Endothelial cell of umbilical vein (primary cell): Measurements from ENCODE around the gene APBB2. TPM values are rescaled to one million over a fixed set of nuclear protein-coding genes. Genes with fewer than 3 reads are reported as not detected.
"Not testable (repeated sequence)": the region's sequence is repeated elsewhere in the genome, so short reads cannot be mapped to it uniquely, and the experiment has no call there.

ENCODE experiments used
- BruUV-seq: library from RNA; stranded (reverse); fragments of 400-500 nt; replicated peaks from 2 replicates; lab custom pipeline; 2021; lab: Mats Ljungman, UMichigan
- CTCF ChIA-PET: fragments of 300-600, 350-600 bp; sonication (Branson Sonifier 250); formaldehyde crosslinking; loops from one replicate; lab custom pipeline; 2021; ENCODE audit warnings: antibody characterized with exemption, inconsistent platforms; lab: Charles Lee
- POLR2A ChIA-PET: fragments of 300-600, 350-600 bp; sonication (Branson Sonifier 250); formaldehyde crosslinking; loops from one replicate; lab custom pipeline; 2021; ENCODE audit warnings: antibody characterized with exemption, inconsistent platforms; lab: Charles Lee
- DNase-seq: peaks from one replicate; pipeline ENCODE4 v3.0.0-alpha.2; 2011; ENCODE audit warnings: low read depth, low spot score
- FAIRE-seq: peaks from 2 replicates; lab custom pipeline; 2011; peaks lifted over from hg19 to GRCh38; lab: Jason Lieb, UNC
- H2AFZ ChIP-seq: 2 replicates; pipeline ENCODE4 v1.6.0; 2012; ENCODE audit warnings: low read depth, low read length, control low read depth, inconsistent platforms
- H3K27ac ChIP-seq: 2 replicates; pipeline ENCODE4 v1.5.1; 2011; ENCODE audit warnings: low read depth, mild to moderate bottlenecking, control low read depth, low read length, moderate library complexity; ENCODE audit not compliant: insufficient read depth
- H3K27me3 ChIP-seq, 2 experiments: 2 replicates each; pipeline versions ENCODE4 v1.6.0 to v1.6.1; 2011; ENCODE audit warnings: low read length in 2 of 2, mixed read lengths in 1 of 2; ENCODE audit not compliant: control insufficient read depth in 2 of 2, insufficient read depth in 2 of 2
- H3K36me3 ChIP-seq, 2 experiments: 2 replicates in 1 of 2; 3 replicates in 1 of 2; pipeline ENCODE4 v1.5.1; 2011; ENCODE audit warnings: low read length in 2 of 2, mild to moderate bottlenecking in 1 of 2, moderate library complexity in 1 of 2; ENCODE audit not compliant: control insufficient read depth in 2 of 2, insufficient read depth in 2 of 2; ENCODE audit errors: extremely low read depth in 1 of 2
- H3K4me1 ChIP-seq: 3 replicates; pipeline ENCODE4 v1.5.1; 2011; ENCODE audit warnings: mild to moderate bottlenecking, low read length; ENCODE audit not compliant: control insufficient read depth, insufficient read depth; ENCODE audit errors: extremely low read depth
- H3K4me2 ChIP-seq: 2 replicates; pipeline ENCODE4 v1.6.1; 2011; ENCODE audit warnings: low read length, control low read depth, mixed read lengths; ENCODE audit not compliant: insufficient read depth
- H3K4me3 ChIP-seq, 3 experiments: fragments of 200-600 bp in 1 of 3; sonication (generic), shearing (Covaris generic) in 1 of 3; replicated peaks in 1 of 3; 2 replicates each; pipeline ENCODE4 v1.5.1; 2011 to 2016; ENCODE audit warnings: control low read depth in 3 of 3, low read length in 3 of 3, mild to moderate bottlenecking in 2 of 3, inconsistent platforms in 1 of 3, low read depth in 1 of 3, moderate library complexity in 1 of 3; ENCODE audit not compliant: insufficient read depth in 1 of 3
- H3K79me2 ChIP-seq: 2 replicates; pipeline ENCODE4 v1.6.0; 2012; ENCODE audit warnings: low read length, inconsistent platforms; ENCODE audit not compliant: control insufficient read depth, insufficient read depth
- H3K9ac ChIP-seq: replicated peaks from 2 replicates; pipeline ENCODE3; 2011; ENCODE audit warnings: low read length, control low read depth; ENCODE audit not compliant: insufficient read depth; ENCODE audit errors: extremely low read depth
- H3K9me1 ChIP-seq: replicated peaks from 3 replicates; pipeline ENCODE4 v1.6.0; 2011; ENCODE audit warnings: mild to moderate bottlenecking, low read length; ENCODE audit not compliant: control insufficient read depth, insufficient read depth; ENCODE audit errors: extremely low read depth
- H3K9me3 ChIP-seq: replicated peaks from 2 replicates; pipeline ENCODE4 v1.5.1; 2012; ENCODE audit warnings: low read length, inconsistent platforms; ENCODE audit not compliant: control insufficient read depth, insufficient read depth
- H4K20me1 ChIP-seq: replicated peaks from 2 replicates; pipeline ENCODE3; 2011; ENCODE audit warnings: mild to moderate bottlenecking, low read length; ENCODE audit not compliant: control insufficient read depth, insufficient read depth; ENCODE audit errors: extremely low read depth
- CTCF ChIP-seq, 2 donors: IDR thresholded peaks; 1 replicate in 1 of 2; 2 replicates in 1 of 2; pipeline ENCODE4 v1.5.1; 2011; ENCODE audit warnings: low read length in 2 of 2, mild to moderate bottlenecking in 2 of 2, moderate library complexity in 2 of 2, control low read depth in 1 of 2, inconsistent platforms in 1 of 2, low read depth in 1 of 2; ENCODE audit not compliant: insufficient read depth in 1 of 2; ENCODE audit errors: extremely low read depth in 1 of 2
- GATA2 ChIP-seq: IDR thresholded peaks from 2 replicates; pipeline ENCODE4 v1.7.0; 2011; ENCODE audit warnings: low read depth, mild to moderate bottlenecking, moderate library complexity, mixed read lengths, low read length; ENCODE audit not compliant: insufficient read length, insufficient read depth
- MYC ChIP-seq: IDR thresholded peaks from one replicate; pipeline ENCODE4 v1.6.1; 2011; ENCODE audit warnings: mild to moderate bottlenecking, low read depth, low read length
- dilution Hi-C: fragments of 300-500 bp; cut with MboI; formaldehyde crosslinking; loops from one replicate; pipeline ENCODE4 v1.15.0; 2019; ENCODE audit warnings: low sequenced_read_pairs; ENCODE audit not compliant: extremely low pct_ligation_motif_present
- intact Hi-C: fragments of 100-400 bp; cut with micrococcal nuclease; formaldehyde crosslinking; loops from one replicate; pipeline ENCODE4 v1.10.0; 2022
- polyA plus RNA-seq, 4 experiments: library from polyadenylated mRNA; depleted of rRNA in 3 of 4; stranded (reverse) in 3 of 4; unstranded in 1 of 4; fragments of >200 nt; gene quantifications; 2 replicates each; pipeline versions ENCODE4 v1.2.1 to v1.2.3, GENCODE V29; 2011 to 2012; ENCODE audit warnings: missing spikeins in 1 of 4
- total RNA-seq: library from RNA; stranded (reverse); gene quantifications from 2 replicates; pipeline ENCODE4 v1.2.3, GENCODE V29; 2021

Gene APBB2
- total and polyA plus RNA-seq, 2 donors (not counting 3 experiments of a cell fraction or from before 2014, with no cell fraction given): 79.8 to 124 TPM

GRCh38 chr4:40905414-40905813, 308.9 kb downstream of the APBB2 start:
- ChIA-PET POLR2A (no interaction called here), CTCF (interaction anchor here (1.8 to 10.1 kb wide), 2 partner anchors 8 to 17 kb away, joined by 4 to 123 read pairs; no protein-coding TSS in a partner anchor)
- no peak overlapping the region for H3K4me3 ChIP-seq
- H3K4me1 ChIP-seq: peaks cover 17% of the 10 kb centered on the region
- intact Hi-C loops: loop anchor here (10.0 kb wide), 1 partner anchor 739 kb away; no protein-coding TSS in a partner anchor
- no peaks in the 10 kb centered on the region for H3K9me1 ChIP-seq
- TF ChIP-seq CTCF (IDR thresholded peaks at IDR 0.05; ENCODE audit: extremely low read depth in 1 of 2, insufficient read depth in 1 of 2, low read depth in 1 of 2, low read length in 2 of 2) (no peak), GATA2 (no peak), MYC (no peak)
- no peak overlapping the region for H2AFZ ChIP-seq
- peaks cover 0 to 2% of the 10 kb centered on the region in 2 experiments for H3K36me3 ChIP-seq
- no peak for FAIRE-seq
- no peak overlapping the region for H3K9ac ChIP-seq
- no peaks in the 10 kb centered on the region for H4K20me1 ChIP-seq
- no TSS peak for BruUV-seq
- H3K27ac ChIP-seq: no peak overlapping the region
- H3K79me2 ChIP-seq: no peaks in the 10 kb centered on the region
- no peaks in the 10 kb centered on the region for H3K9me3 ChIP-seq
- no peak overlapping the region for H3K4me2 ChIP-seq
- no peaks in the 10 kb centered on the region for H3K27me3 ChIP-seq
- DNase-seq: no peak
- dilution Hi-C loops: no loop called here

- H4K20me1 ChIP-seq, H3K79me2 ChIP-seq, DNase-seq, H3K9me1 ChIP-seq, H3K4me2 ChIP-seq, BruUV-seq, H3K27me3 ChIP-seq, H3K36me3 ChIP-seq, POLR2A ChIA-PET, H3K9ac ChIP-seq, H2AFZ ChIP-seq, H3K4me1 ChIP-seq, H3K27ac ChIP-seq, H3K9me3 ChIP-seq, FAIRE-seq, H3K4me3 ChIP-seq, dilution Hi-C loops: not testable (repeated sequence)
- CTCF ChIA-PET: interaction anchor here (0.7 to 1.7 kb wide), 4 partner anchors 8 to 314 kb away, joined by 3 to 6 read pairs (median 3); partner anchors contain the start of gene APBB2
- intact Hi-C loops: loop anchor here (10.0 kb wide), 1 partner anchor 744 kb away; no protein-coding TSS in a partner anchor
These were observed 313.8 kb downstream of the APBB2 start for GRCh38 chr4:40900531-40900930.
